IMR-90 (cell line): ENCODE measurements around the gene SESN1. TPM values are rescaled to one million over a fixed set of nuclear protein-coding genes. Genes with fewer than 3 reads are reported as not detected.

Experiments
- ATAC-seq: fragments of 200-7000 bp; cut with Tn5 transposase; 2 replicates; pipeline ENCODE4 v1.9.1; 2020; ENCODE audit warnings: low read depth, mild to moderate bottlenecking, moderate library complexity
- BruUV-seq: library from RNA; stranded (reverse); fragments of 400-500 nt; replicated peaks from 2 replicates; lab custom pipeline; 2021; lab: Mats Ljungman, UMichigan
- CTCF ChIA-PET: fragments of 300-600 bp; formaldehyde crosslinking; extraction: SDS; loops from one replicate; lab custom pipeline; 2021; ENCODE audit warnings: antibody characterized with exemption; lab: Yijun Ruan, JAX
- POLR2A ChIA-PET: fragments of 300-600 bp; sonication (Branson Sonifier 250); formaldehyde crosslinking; loops from one replicate; lab custom pipeline; 2022; ENCODE audit warnings: antibody characterized with exemption; ENCODE audit not compliant: unreplicated experiment; lab: Charles Lee
- DNase-seq: peaks from one replicate; pipeline ENCODE4 v3.0.0; 2013
- H2AFZ ChIP-seq: replicated peaks from 2 replicates; pipeline ENCODE3; 2013; ENCODE audit warnings: low read length, mild to moderate bottlenecking; ENCODE audit not compliant: poor library complexity
- H2AK5ac ChIP-seq: 2 replicates; pipeline ENCODE4 v1.6.1; 2013; ENCODE audit warnings: low read depth, low read length, inconsistent platforms
- H2AK9ac ChIP-seq: replicated peaks from 2 replicates; pipeline ENCODE3; 2013; ENCODE audit warnings: mild to moderate bottlenecking, low read depth, low read length, moderate library complexity; ENCODE audit not compliant: poor library complexity
- H2BK120ac ChIP-seq: 2 replicates; pipeline ENCODE4 v1.6.1; 2013; ENCODE audit warnings: low read depth, low read length, inconsistent platforms
- H2BK15ac ChIP-seq: 3 replicates; pipeline ENCODE4 v1.6.1; 2013; ENCODE audit warnings: low read depth, low read length, inconsistent platforms
- H2BK20ac ChIP-seq: 2 replicates; pipeline ENCODE4 v1.6.1; 2013; ENCODE audit warnings: low read depth, mild to moderate bottlenecking, inconsistent platforms, low read length, moderate library complexity
- H2BK5ac ChIP-seq: 2 replicates; pipeline ENCODE4 v1.6.1; 2013; ENCODE audit warnings: mild to moderate bottlenecking, low read depth, low read length, inconsistent platforms; ENCODE audit not compliant: poor library complexity, severe bottlenecking
- H3K14ac ChIP-seq: replicated peaks from 2 replicates; pipeline ENCODE4 v1.6.1; 2013; ENCODE audit warnings: low read depth, low read length, inconsistent platforms
- H3K18ac ChIP-seq: 2 replicates; pipeline ENCODE4 v1.6.1; 2013; ENCODE audit warnings: low read depth, low read length, control low read depth
- H3K23ac ChIP-seq: 2 replicates; pipeline ENCODE4 v1.6.1; 2013; ENCODE audit warnings: low read depth, low read length, inconsistent platforms
- H3K27ac ChIP-seq: 2 replicates; pipeline ENCODE4 v1.5.1; 2013; ENCODE audit warnings: mild to moderate bottlenecking, control low read depth, low read length; ENCODE audit not compliant: insufficient read depth
- H3K27me3 ChIP-seq: 2 replicates; pipeline ENCODE4 v1.6.1; 2013; ENCODE audit warnings: low read length; ENCODE audit not compliant: control insufficient read depth, insufficient read depth
- H3K36me3 ChIP-seq: 2 replicates; pipeline ENCODE4 v1.6.1; 2013; ENCODE audit warnings: low read length, mixed read lengths; ENCODE audit not compliant: control insufficient read depth, insufficient read depth
- H3K4ac ChIP-seq: 2 replicates; pipeline ENCODE4 v1.6.1; 2013; ENCODE audit warnings: low read depth, low read length, inconsistent platforms
- H3K4me1 ChIP-seq: 2 replicates; pipeline ENCODE4 v1.6.1; 2013; ENCODE audit warnings: low read length, mixed read lengths; ENCODE audit not compliant: control insufficient read depth, insufficient read depth
- H3K4me2 ChIP-seq: 2 replicates; pipeline ENCODE4 v1.6.1; 2013; ENCODE audit warnings: low read depth, mild to moderate bottlenecking, control low read depth, low read length, moderate library complexity
- H3K4me3 ChIP-seq: 2 replicates; pipeline ENCODE4 v1.5.1; 2013; ENCODE audit warnings: low read depth, mild to moderate bottlenecking, control low read depth, low read length, moderate library complexity; ENCODE audit not compliant: insufficient read depth
- H3K56ac ChIP-seq: 2 replicates; pipeline ENCODE4 v1.6.1; 2013; ENCODE audit warnings: low read length, inconsistent platforms; ENCODE audit not compliant: insufficient read depth; ENCODE audit errors: extremely low read depth
- H3K79me1 ChIP-seq, 2 experiments: 2 replicates each; pipeline ENCODE4 v1.6.1; 2013; ENCODE audit warnings: low read length in 2 of 2, inconsistent platforms in 1 of 2, low read depth in 1 of 2
- H3K9ac ChIP-seq: 2 replicates; pipeline ENCODE4 v1.6.1; 2013; ENCODE audit warnings: low read depth, low read length, control low read depth
- H3K9me1 ChIP-seq: 2 replicates; pipeline ENCODE4 v1.6.1; 2013; ENCODE audit warnings: low read length, inconsistent platforms; ENCODE audit not compliant: insufficient read depth
- H3K9me3 ChIP-seq: 2 replicates; pipeline ENCODE4 v1.6.1; 2013; ENCODE audit warnings: low read length; ENCODE audit not compliant: control insufficient read depth, insufficient read depth
- H4K20me1 ChIP-seq: 2 replicates; pipeline ENCODE4 v1.6.1; 2013; ENCODE audit warnings: low read length, inconsistent platforms; ENCODE audit not compliant: insufficient read depth
- H4K5ac ChIP-seq: 2 replicates; pipeline ENCODE4 v1.6.1; 2013; ENCODE audit warnings: mild to moderate bottlenecking, low read depth, low read length, control low read depth
- H4K8ac ChIP-seq, 2 experiments: 2 replicates each; pipeline ENCODE4 v1.6.1; 2013; ENCODE audit warnings: low read depth in 2 of 2, low read length in 2 of 2, control low read depth in 1 of 2, inconsistent platforms in 1 of 2
- H4K91ac ChIP-seq: 2 replicates; pipeline ENCODE4 v1.6.1; 2013; ENCODE audit warnings: low read depth, low read length, inconsistent platforms; ENCODE audit not compliant: insufficient read depth
- BHLHE40 ChIP-seq: fragments of 150-350 bp; IDR thresholded peaks from 2 replicates; pipeline ENCODE4 v1.6.1; 2016; ENCODE audit warnings: mild to moderate bottlenecking, low read depth, low read length
- CEBPB ChIP-seq: IDR thresholded peaks from 2 replicates; pipeline ENCODE4 v1.6.1; 2012; ENCODE audit warnings: low read depth, low read length, improper control_type of control experiment
- MXI1 ChIP-seq: IDR thresholded peaks from 2 replicates; pipeline ENCODE4 v1.6.1; 2012; ENCODE audit warnings: low read depth, mild to moderate bottlenecking, low read length, moderate library complexity, borderline replicate concordance
- NFE2L2 ChIP-seq: fragments of 150-350 bp; IDR thresholded peaks from 2 replicates; pipeline ENCODE4 v1.6.1; 2016; ENCODE audit warnings: low read depth, mild to moderate bottlenecking, low read length
- POLR2A ChIP-seq: IDR thresholded peaks from 2 replicates; pipeline ENCODE4 v1.6.1; 2012; ENCODE audit warnings: mild to moderate bottlenecking, low read depth, low read length
- RAD21 ChIP-seq: IDR thresholded peaks from 2 replicates; pipeline ENCODE4 v1.6.1; 2012; ENCODE audit warnings: low read length, improper control_type of control experiment
- RCOR1 ChIP-seq: IDR thresholded peaks from 2 replicates; pipeline ENCODE4 v1.6.1; 2012; ENCODE audit warnings: mild to moderate bottlenecking, low read length, improper control_type of control experiment; ENCODE audit not compliant: insufficient replicate concordance
- SMC3 ChIP-seq: fragments of 150-350 bp; IDR thresholded peaks from 2 replicates; pipeline ENCODE4 v1.6.1; 2016; ENCODE audit warnings: low read depth, mild to moderate bottlenecking, antibody characterized with exemption, low read length, moderate library complexity
- USF2 ChIP-seq: fragments of 150-350 bp; IDR thresholded peaks from 2 replicates; pipeline ENCODE4 v1.6.1; 2017; ENCODE audit warnings: mild to moderate bottlenecking, antibody characterized with exemption, low read length, low read depth
- WGBS, 2 experiments: methylation state at CpG; one replicate each; pipeline versions ENCODE4 v1.1.5 to v1.1.7; 2013; ENCODE audit warnings: missing lambda C conversion rate in 2 of 2; ENCODE audit not compliant: insufficient read length in 1 of 2; ENCODE audit errors: extremely low coverage in 2 of 2; 5-methylcytosine and 5-hydroxymethylcytosine counted together
- dilution Hi-C: fragments of 300-500 bp; cut with HindIII; formaldehyde crosslinking; loops from one replicate; pipeline ENCODE4 v1.14.3; 2018; ENCODE audit warnings: low sequenced_read_pairs; ENCODE audit not compliant: unreplicated experiment
- in situ Hi-C: fragments of 300-500 bp; cut with MboI; formaldehyde crosslinking; loops from 3 replicates; pipeline ENCODE4 v1.14.3; 2019; ENCODE audit warnings: low sequenced_read_pairs, inconsistent platforms, mixed read lengths
- intact Hi-C: fragments of 100-400 bp; cut with micrococcal nuclease; formaldehyde crosslinking; loops from 2 replicates; pipeline ENCODE4 v1.10.0; 2022
- polyA plus RNA-seq, 3 experiments: library from polyadenylated mRNA; depleted of rRNA; stranded (reverse); fragments of >200 nt; gene quantifications; 2 replicates each; pipeline ENCODE4 v1.2.3, GENCODE V29; 2012; ENCODE audit warnings: low replicate concordance in 1 of 3
- total RNA-seq: library from RNA; depleted of rRNA; stranded (reverse); fragments of >200 nt; gene quantifications from 2 replicates; pipeline ENCODE4 v1.2.3, GENCODE V29; 2012
- TF ChIP-seq, protein P1 (sequence below): conservative IDR thresholded peaks from 2 replicates; pipeline ENCODE4 v1.5.1; 2012; ENCODE audit warnings: mild to moderate bottlenecking, low read depth, low read length, improper control_type of control experiment

Gene SESN1
- total and polyA plus RNA-seq, 2 of the 4 experiments (the other 2 are of a cell fraction), result 9.7 to 16.7 TPM

DNA sequence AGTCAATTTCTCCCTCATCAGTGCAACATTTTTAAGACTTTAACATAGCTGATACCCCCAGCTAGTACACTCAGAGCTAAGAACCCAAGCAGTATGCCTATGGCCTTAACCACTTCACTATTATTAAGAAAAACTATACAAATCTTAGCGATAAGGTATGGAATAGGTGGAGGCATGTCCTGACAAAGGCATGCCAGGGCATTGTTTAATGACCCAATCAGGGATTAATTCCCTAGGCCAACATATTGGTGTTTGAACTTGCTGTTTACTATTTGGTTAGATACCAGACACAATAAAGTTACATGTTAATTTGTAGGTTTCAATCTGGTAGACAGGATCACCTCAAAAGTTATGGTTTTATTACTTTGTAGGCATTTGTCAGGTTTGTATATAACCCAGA is 153.4 kb downstream of the SESN1 start:
- no peaks in the 10 kb centered on the region for H3K27me3 ChIP-seq
- H3K9ac ChIP-seq, result no peak overlapping the region
- CTCF ChIA-PET, result no interaction called here
- H3K9me1 ChIP-seq, result peaks cover 9% of the 10 kb centered on the region
- H3K4me3 ChIP-seq, result no peak overlapping the region
- H4K5ac ChIP-seq, result no peak overlapping the region
- H2BK20ac ChIP-seq, result no peak overlapping the region
- H3K9me3 ChIP-seq, result no peaks in the 10 kb centered on the region
- no peak overlapping the region for H4K91ac ChIP-seq
- POLR2A ChIA-PET, result no interaction called here
- no peak for TF ChIP-seq NFE2L2
- TF ChIP-seq RCOR1, result no peak
- no peak for TF ChIP-seq USF2
- TF ChIP-seq MXI1, result no peak
- TF ChIP-seq CEBPB, result no peak
- no peak for TF ChIP-seq RAD21
- no peak for TF ChIP-seq POLR2A
- TF ChIP-seq, protein P1, sequence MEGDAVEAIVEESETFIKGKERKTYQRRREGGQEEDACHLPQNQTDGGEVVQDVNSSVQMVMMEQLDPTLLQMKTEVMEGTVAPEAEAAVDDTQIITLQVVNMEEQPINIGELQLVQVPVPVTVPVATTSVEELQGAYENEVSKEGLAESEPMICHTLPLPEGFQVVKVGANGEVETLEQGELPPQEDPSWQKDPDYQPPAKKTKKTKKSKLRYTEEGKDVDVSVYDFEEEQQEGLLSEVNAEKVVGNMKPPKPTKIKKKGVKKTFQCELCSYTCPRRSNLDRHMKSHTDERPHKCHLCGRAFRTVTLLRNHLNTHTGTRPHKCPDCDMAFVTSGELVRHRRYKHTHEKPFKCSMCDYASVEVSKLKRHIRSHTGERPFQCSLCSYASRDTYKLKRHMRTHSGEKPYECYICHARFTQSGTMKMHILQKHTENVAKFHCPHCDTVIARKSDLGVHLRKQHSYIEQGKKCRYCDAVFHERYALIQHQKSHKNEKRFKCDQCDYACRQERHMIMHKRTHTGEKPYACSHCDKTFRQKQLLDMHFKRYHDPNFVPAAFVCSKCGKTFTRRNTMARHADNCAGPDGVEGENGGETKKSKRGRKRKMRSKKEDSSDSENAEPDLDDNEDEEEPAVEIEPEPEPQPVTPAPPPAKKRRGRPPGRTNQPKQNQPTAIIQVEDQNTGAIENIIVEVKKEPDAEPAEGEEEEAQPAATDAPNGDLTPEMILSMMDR, result no peak
- TF ChIP-seq BHLHE40, result no peak
- no peak for TF ChIP-seq SMC3
- H3K79me1 ChIP-seq, result no peaks in the 10 kb centered on the region
- no peak overlapping the region for H2AK9ac ChIP-seq
- dilution Hi-C loops, result no loop called here
- H3K27ac ChIP-seq, result no peak overlapping the region
- no peak for ATAC-seq
- intact Hi-C loops, result no loop called here
- DNase-seq, result no peak
- WGBS, 2 experiments, result no CpG with 5 or more reads among the region's 1 CpG
- no peak overlapping the region for H2BK120ac ChIP-seq
- H3K4me2 ChIP-seq, result no peak overlapping the region
- no peaks in the 10 kb centered on the region for H4K20me1 ChIP-seq
- in situ Hi-C loops, result no loop called here
- H2BK15ac ChIP-seq, result no peak overlapping the region
- H2AK5ac ChIP-seq, result no peak overlapping the region
- H4K8ac ChIP-seq, result no peak overlapping the region
- H3K4ac ChIP-seq, result no peak overlapping the region
- H2AFZ ChIP-seq, result no peak overlapping the region
- H3K4me1 ChIP-seq, result peaks cover 12% of the 10 kb centered on the region
- H3K23ac ChIP-seq, result no peak overlapping the region
- no peak overlapping the region for H3K18ac ChIP-seq
- H3K36me3 ChIP-seq, result no peaks in the 10 kb centered on the region
- no peak overlapping the region for H2BK5ac ChIP-seq
- no peak overlapping the region for H3K56ac ChIP-seq
- BruUV-seq, result no TSS peak
- H3K14ac ChIP-seq, result no peak overlapping the region
